Mesenchymal stem cell (in vitro differentiated cells and primary cell): ENCODE data around the gene TGOLN2.

Source experiments
- DNase-seq: peaks from one replicate; pipeline ENCODE4 v3.0.0-alpha.2; 2013
- H2AFZ ChIP-seq: one replicate; pipeline ENCODE4 v1.6.1; 2013; ENCODE audit warnings: low read depth, mild to moderate bottlenecking, control low read depth, inconsistent platforms, low read length, moderate library complexity
- H2AK5ac ChIP-seq: 2 replicates; pipeline ENCODE4 v1.6.1; 2013; ENCODE audit warnings: low read length, moderate library complexity, mild to moderate bottlenecking, inconsistent platforms; ENCODE audit not compliant: severe bottlenecking
- H2BK120ac ChIP-seq: one replicate; pipeline ENCODE4 v1.6.1; 2013; ENCODE audit warnings: low read depth, mild to moderate bottlenecking, inconsistent platforms, low read length, moderate library complexity
- H2BK12ac ChIP-seq, 2 experiments: one replicate each; pipeline ENCODE4 v1.6.1; 2013; ENCODE audit warnings: inconsistent platforms in 2 of 2, low read length in 2 of 2, mild to moderate bottlenecking in 2 of 2, moderate library complexity in 2 of 2, control low read depth in 1 of 2
- H2BK15ac ChIP-seq: one replicate; pipeline ENCODE4 v1.6.1; 2013; ENCODE audit warnings: mild to moderate bottlenecking, low read depth, inconsistent platforms; ENCODE audit not compliant: poor library complexity, severe bottlenecking
- H2BK5ac ChIP-seq: 2 replicates; pipeline ENCODE4 v1.6.1; 2013; ENCODE audit warnings: low read depth, mild to moderate bottlenecking, low read length, control low read depth, inconsistent platforms; ENCODE audit not compliant: poor library complexity, severe bottlenecking
- H3K14ac ChIP-seq, 2 experiments: one replicate each; pipeline ENCODE4 v1.6.1; 2013; ENCODE audit warnings: inconsistent platforms in 2 of 2, low read length in 2 of 2, control low read depth in 1 of 2, mild to moderate bottlenecking in 1 of 2, moderate library complexity in 1 of 2
- H3K18ac ChIP-seq, 2 experiments: one replicate each; pipeline ENCODE4 v1.6.1; 2013; ENCODE audit warnings: inconsistent platforms in 2 of 2, low read length in 2 of 2, control low read depth in 1 of 2, low read depth in 1 of 2, mild to moderate bottlenecking in 1 of 2
- H3K23ac ChIP-seq, 2 experiments: one replicate each; pipeline ENCODE4 v1.6.1; 2013; ENCODE audit warnings: inconsistent platforms in 2 of 2, low read length in 2 of 2, mild to moderate bottlenecking in 2 of 2, moderate library complexity in 2 of 2, control low read depth in 1 of 2
- H3K27ac ChIP-seq: 2 replicates; pipeline ENCODE4 v1.5.1; 2013; ENCODE audit warnings: mild to moderate bottlenecking, moderate library complexity, low read length, control low read depth, inconsistent platforms; ENCODE audit not compliant: poor library complexity, severe bottlenecking
- H3K27me3 ChIP-seq, 2 experiments: 2 replicates each; pipeline versions ENCODE4 v1.6.1 to v1.7.0; 2013; ENCODE audit warnings: low read length in 2 of 2, mild to moderate bottlenecking in 2 of 2, moderate library complexity in 2 of 2, control low read depth in 1 of 2, inconsistent platforms in 1 of 2; ENCODE audit not compliant: control insufficient read depth in 1 of 2, insufficient read depth in 1 of 2
- H3K36me3 ChIP-seq, 2 experiments: 2 replicates each; pipeline versions ENCODE4 v1.6.1 to v1.7.0; 2013; ENCODE audit warnings: low read length in 2 of 2, control low read depth in 1 of 2, inconsistent platforms in 1 of 2, low read depth in 1 of 2, mild to moderate bottlenecking in 1 of 2; ENCODE audit not compliant: insufficient read depth in 2 of 2, control insufficient read depth in 1 of 2
- H3K4ac ChIP-seq, 2 experiments: one replicate each; pipeline ENCODE4 v1.6.1; 2013; ENCODE audit warnings: inconsistent platforms in 2 of 2, low read length in 2 of 2, mild to moderate bottlenecking in 2 of 2, moderate library complexity in 2 of 2, control low read depth in 1 of 2, low read depth in 1 of 2
- H3K4me1 ChIP-seq: 2 replicates; pipeline ENCODE4 v1.6.1; 2013; ENCODE audit warnings: low read depth, low read length, control low read depth; ENCODE audit not compliant: control insufficient read depth, insufficient read depth
- H3K4me2 ChIP-seq: 2 replicates; pipeline ENCODE4 v1.6.1; 2013; ENCODE audit warnings: low read length, mild to moderate bottlenecking, inconsistent platforms; ENCODE audit not compliant: poor library complexity, severe bottlenecking
- H3K4me3 ChIP-seq, 2 experiments: 2 replicates each; pipeline versions ENCODE4 v1.5.1 to v1.7.0; 2013; ENCODE audit warnings: low read length in 2 of 2, mild to moderate bottlenecking in 2 of 2, control low read depth in 1 of 2, low read depth in 1 of 2; ENCODE audit not compliant: insufficient read depth in 1 of 2
- H3K79me1 ChIP-seq: replicated peaks from 2 replicates; pipeline ENCODE4 v1.6.1; 2013; ENCODE audit warnings: mild to moderate bottlenecking, control low read depth, low read length, inconsistent platforms; ENCODE audit not compliant: poor library complexity, severe bottlenecking
- H3K9ac ChIP-seq: 2 replicates; pipeline ENCODE4 v1.7.0; 2013; ENCODE audit warnings: mild to moderate bottlenecking, low read length, moderate library complexity
- H3K9me3 ChIP-seq: 2 replicates; pipeline ENCODE4 v1.7.0; 2013; ENCODE audit warnings: mild to moderate bottlenecking, low read length; ENCODE audit not compliant: control insufficient read depth
- H4K8ac ChIP-seq: one replicate; pipeline ENCODE4 v1.6.1; 2013; ENCODE audit warnings: inconsistent platforms, mild to moderate bottlenecking, low read length, moderate library complexity
- H4K91ac ChIP-seq: one replicate; pipeline ENCODE4 v1.6.1; 2013; ENCODE audit warnings: mild to moderate bottlenecking, low read length, inconsistent platforms
- WGBS: methylation state at CpG from one replicate; pipeline ENCODE4 v1.1.7; 2013; ENCODE audit warnings: mixed read lengths; 5-methylcytosine and 5-hydroxymethylcytosine counted together

TGOLN2 gene

GRCh38 chr2:85312404-85312803 is 15.4 kb downstream of the TGOLN2 start:
- Histone ChIP-seq H3K27ac (no peak overlapping the region), H2AFZ (no peak overlapping the region), H3K36me3 (peaks cover 42 to 47% of the 10 kb centered on the region in 2 experiments)

GRCh38 chr2:85310330-85310729 is 17.5 kb downstream of the TGOLN2 start:
- H3K18ac ChIP-seq: no peak overlapping the region
- H3K23ac ChIP-seq: no peak overlapping the region
- no peak overlapping the region for H4K91ac ChIP-seq
- H3K14ac ChIP-seq: no peak overlapping the region
- H3K4me1 ChIP-seq: peaks cover 24% of the 10 kb centered on the region
- H3K27me3 ChIP-seq: no peaks in the 10 kb centered on the region
- no peak overlapping the region for H3K4ac ChIP-seq
- 79% methylated on average over 3 of the region's 3 CpGs for WGBS
- no peak overlapping the region for H3K27ac ChIP-seq
- H3K4me3 ChIP-seq: no peak overlapping the region
- H3K79me1 ChIP-seq: peaks cover 4% of the 10 kb centered on the region
- H3K36me3 ChIP-seq: peaks cover 40 to 51% of the 10 kb centered on the region in 2 experiments
- H3K4me2 ChIP-seq: no peak overlapping the region
- no peak for DNase-seq
- H3K9ac ChIP-seq: no peak overlapping the region
- H2AFZ ChIP-seq: no peak overlapping the region
- no peak overlapping the region for H2BK5ac ChIP-seq
- no peak overlapping the region for H2BK120ac ChIP-seq
- H3K9me3 ChIP-seq: no peaks in the 10 kb centered on the region
- H2AK5ac ChIP-seq: no peak overlapping the region
- H4K8ac ChIP-seq: no peak overlapping the region
- no peak overlapping the region for H2BK15ac ChIP-seq
- H2BK12ac ChIP-seq: no peak overlapping the region

More at GRCh38 chr2:85312404-85312803, 15.4 kb downstream of the TGOLN2 start:
- H4K91ac ChIP-seq: no peak overlapping the region
- WGBS: 96% methylated on average over 6 of the region's 7 CpGs
- H4K8ac ChIP-seq: no peak overlapping the region
- no peak overlapping the region for H2AK5ac ChIP-seq
- no peak overlapping the region for H3K18ac ChIP-seq
- no peak overlapping the region for H2BK12ac ChIP-seq
- no peak overlapping the region for H3K14ac ChIP-seq
- no peak overlapping the region for H3K23ac ChIP-seq
- no peak overlapping the region for H3K4me2 ChIP-seq
- no peaks in the 10 kb centered on the region for H3K9me3 ChIP-seq
- peaks cover 5% of the 10 kb centered on the region for H3K79me1 ChIP-seq
- no peak overlapping the region for H2BK5ac ChIP-seq
- H2BK120ac ChIP-seq: no peak overlapping the region
- H3K9ac ChIP-seq: peak overlapping the region; percentile 62
- H2BK15ac ChIP-seq: no peak overlapping the region
- H3K4me1 ChIP-seq: peaks cover 24% of the 10 kb centered on the region
- no peak overlapping the region for H3K4ac ChIP-seq
- no peak overlapping the region for H3K4me3 ChIP-seq
- DNase-seq: peak; percentile 52
- no peaks in the 10 kb centered on the region for H3K27me3 ChIP-seq

- H2BK5ac ChIP-seq: no peak overlapping the region
- no peak overlapping the region for H3K9ac ChIP-seq
- no peak overlapping the region for H3K18ac ChIP-seq
- H4K8ac ChIP-seq: no peak overlapping the region
- no peak overlapping the region for H3K4ac ChIP-seq
- H3K27ac ChIP-seq: peak overlapping the region; percentile 33
- no peak overlapping the region for H3K4me3 ChIP-seq
- H3K27me3 ChIP-seq: no peaks in the 10 kb centered on the region
- no peak overlapping the region for H2BK12ac ChIP-seq
- H3K14ac ChIP-seq: no peak overlapping the region
- peaks cover 40 to 51% of the 10 kb centered on the region in 2 experiments for H3K36me3 ChIP-seq
- peak overlapping the region; percentile 0 for H2AK5ac ChIP-seq
- no peak overlapping the region for H3K4me2 ChIP-seq
- H3K4me1 ChIP-seq: peaks cover 24% of the 10 kb centered on the region
- no peak for DNase-seq
- H4K91ac ChIP-seq: no peak overlapping the region
- H3K23ac ChIP-seq: peak overlapping the region in 1 of 2 experiments; percentile 77
- WGBS: 86% methylated on average over 18 of the region's 19 CpGs
- H2BK120ac ChIP-seq: no peak overlapping the region
- no peak overlapping the region for H2BK15ac ChIP-seq
- H2AFZ ChIP-seq: no peak overlapping the region
- H3K79me1 ChIP-seq: peaks cover 2% of the 10 kb centered on the region
- no peaks in the 10 kb centered on the region for H3K9me3 ChIP-seq
Measured at GRCh38 chr2:85309699-85310321, 18.0 kb downstream of the TGOLN2 start.

GRCh38 chr2:85308896-85309555 is 18.8 kb downstream of the TGOLN2 start:
- Histone ChIP-seq H3K4me2 (peak overlapping the region; percentile 47), H2AFZ (no peak overlapping the region), H3K4ac (no peak overlapping the region), H3K4me1 (peaks cover 24% of the 10 kb centered on the region), H3K27me3 (no peaks in the 10 kb centered on the region), H3K27ac (peak overlapping the region; percentile 7), H2AK5ac (no peak overlapping the region), H2BK5ac (no peak overlapping the region), H3K4me3 (no peak overlapping the region), H3K36me3 (peaks cover 40 to 52% of the 10 kb centered on the region in 2 experiments), H2BK15ac (peak overlapping the region; percentile 71), H3K14ac (no peak overlapping the region), H3K9ac (peak overlapping the region; percentile 45), H2BK12ac (no peak overlapping the region), H4K8ac (no peak overlapping the region), H3K79me1 (no peaks in the 10 kb centered on the region), H3K9me3 (no peaks in the 10 kb centered on the region), H3K18ac (no peak overlapping the region), H2BK120ac (no peak overlapping the region), H3K23ac (no peak overlapping the region), H4K91ac (peak overlapping the region; percentile 66)
- 75% methylated on average over 11 of the region's 15 CpGs for WGBS
- DNase-seq: peak; percentile 28
